GM21723 (cell line): ENCODE data around the gene UFD1.

Source experiments
- ATAC-seq: cut with Tn5 transposase; IDR thresholded peaks from one replicate; pipeline ENCODE4 v1.9.1; 2021; ENCODE audit warnings: mild to moderate bottlenecking, moderate library complexity; ENCODE audit not compliant: unreplicated experiment

UFD1 gene

GRCh38 chr22:19431649-19432132, 47.3 kb downstream of the UFD1 start, which contains the start of gene HIRA:
Gene HIRA, minus strand, starts transcription at chr22:19431733. Its CDS starts 257 bp downstream, at chr22:19431476.
- ATAC-seq = peak; percentile 49

GRCh38 chr22:19430890-19431541, 48.0 kb downstream of the UFD1 start:
- peak; percentile 2 for ATAC-seq

- ATAC-seq = no peak
Observed at GRCh38 chr22:19429950-19430889, 48.8 kb downstream of the UFD1 start.

- ATAC-seq = no peak
Observed at GRCh38 chr22:19424186-19424500, 54.9 kb downstream of the UFD1 start.

GRCh38 chr22:19422440-19423301, 56.3 kb downstream of the UFD1 start:
- ATAC-seq = no peak

GRCh38 chr22:19420321-19420720, 58.7 kb downstream of the UFD1 start:
- ATAC-seq = no peak

GRCh38 chr22:19419464-19420178, 59.4 kb downstream of the UFD1 start:
- ATAC-seq = no peak

- no peak for ATAC-seq
Observed at GRCh38 chr22:19419086-19419463, 59.9 kb downstream of the UFD1 start.

- no peak for ATAC-seq
Observed at GRCh38 chr22:19412923-19413322, 66.1 kb downstream of the UFD1 start.

- no peak for ATAC-seq
Observed at GRCh38 chr22:19412478-19412877, 66.5 kb downstream of the UFD1 start.

GRCh38 chr22:19411690-19412045, 67.3 kb downstream of the UFD1 start:
- ATAC-seq = no peak

GRCh38 chr22:19410941-19411689, 67.9 kb downstream of the UFD1 start:
- no peak for ATAC-seq

GRCh38 chr22:19407649-19408606, 71.1 kb downstream of the UFD1 start:
- ATAC-seq = no peak

GRCh38 chr22:19406846-19407245, 72.1 kb downstream of the UFD1 start:
- ATAC-seq = no peak

GRCh38 chr22:19406281-19406811, 72.6 kb downstream of the UFD1 start:
- no peak for ATAC-seq

GRCh38 chr22:19405652-19406051, 73.3 kb downstream of the UFD1 start:
- ATAC-seq = no peak

- no peak for ATAC-seq
Observed at GRCh38 chr22:19405133-19405532, 73.9 kb downstream of the UFD1 start.

GRCh38 chr22:19404676-19405075, 74.3 kb downstream of the UFD1 start:
- no peak for ATAC-seq
